Limb (tissue), 2 donors: ENCODE measurements around the gene AGO3.
"Not testable (repeated sequence)": the region's sequence is repeated elsewhere in the genome, so short reads cannot be mapped to it uniquely, and the experiment has no call there.

ENCODE experiments used
- DNase-seq, 2 donors: peaks; one replicate each; pipeline ENCODE4 v3.0.0-alpha.2; 2016; ENCODE audit errors: extremely low spot score in 2 of 2

AGO3 gene

GRCh38 chr1:35924838-35925237, 6.1 kb upstream of the AGO3 start:
- no peak for DNase-seq

- DNase-seq, result no peak
These were observed 5.2 kb upstream of the AGO3 start for GRCh38 chr1:35925741-35926140.

GRCh38 chr1:35927472-35927871, 3.4 kb upstream of the AGO3 start:
- no peak for DNase-seq

GRCh38 chr1:35929730-35930592, 944 bp upstream of the AGO3 start:
- DNase-seq, result peak; percentile 55 to 64

GRCh38 chr1:35931446-35932157, 697 bp downstream of the AGO3 start:
- no peak for DNase-seq

- no peak for DNase-seq
These were observed 1.3 kb downstream of the AGO3 start for GRCh38 chr1:35932158-35932636.

- no peak for DNase-seq
These were observed 2.0 kb downstream of the AGO3 start for GRCh38 chr1:35932941-35933340.

- peak; percentile 67 to 82 for DNase-seq
These were observed 4.8 kb downstream of the AGO3 start for GRCh38 chr1:35935442-35936388.

GRCh38 chr1:35936838-35937237, 5.9 kb downstream of the AGO3 start:
- no peak for DNase-seq

GRCh38 chr1:35939484-35939883, 8.6 kb downstream of the AGO3 start:
- DNase-seq, result no peak

- no peak for DNase-seq
These were observed 14.4 kb downstream of the AGO3 start for GRCh38 chr1:35945327-35945726.

- DNase-seq, result no peak
These were observed 16.6 kb downstream of the AGO3 start for GRCh38 chr1:35947547-35947946.

- no peak for DNase-seq
These were observed 27.7 kb downstream of the AGO3 start for GRCh38 chr1:35958558-35958957.

GRCh38 chr1:35959304-35959703, 28.4 kb downstream of the AGO3 start:
- DNase-seq, result no peak

GRCh38 chr1:35962952-35963351, 32.0 kb downstream of the AGO3 start:
- DNase-seq, result no peak

GRCh38 chr1:35964277-35964676, 33.4 kb downstream of the AGO3 start:
- not testable (repeated sequence) for DNase-seq

GRCh38 chr1:35968396-35968795, 37.5 kb downstream of the AGO3 start:
- no peak for DNase-seq

GRCh38 chr1:35971601-35972000, 40.7 kb downstream of the AGO3 start:
- DNase-seq, result no peak

GRCh38 chr1:35972631-35973030, 41.7 kb downstream of the AGO3 start:
- not testable (repeated sequence) for DNase-seq

- DNase-seq, result no peak
These were observed 49.2 kb downstream of the AGO3 start for GRCh38 chr1:35980090-35980489.

- no peak for DNase-seq
These were observed 57.3 kb downstream of the AGO3 start for GRCh38 chr1:35988237-35988636.
